Measurements from ENCODE around the gene TNFSF4.

Gene TNFSF4

DNA sequence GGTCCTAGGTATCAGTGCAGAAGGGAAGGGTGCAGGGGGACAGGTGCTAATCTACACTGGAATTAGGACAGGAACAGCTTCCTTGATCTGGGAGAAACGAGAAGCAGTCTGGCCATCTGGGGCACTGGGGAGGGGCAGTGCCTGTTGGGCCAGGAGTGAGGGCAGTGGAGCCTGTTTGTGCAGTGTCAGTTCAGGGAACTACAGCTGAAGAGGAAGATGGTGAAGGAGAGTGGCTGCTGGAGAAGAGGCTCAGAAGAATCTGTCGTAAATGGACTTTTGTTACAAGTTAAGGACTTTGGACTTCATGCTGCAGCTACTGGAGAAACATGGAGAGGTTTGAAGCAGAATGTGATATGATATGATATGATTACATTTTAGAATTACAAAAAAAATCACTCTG, 3.2 kb upstream of the TNFSF4 start:
- DNase-seq, result no peak

DNA sequence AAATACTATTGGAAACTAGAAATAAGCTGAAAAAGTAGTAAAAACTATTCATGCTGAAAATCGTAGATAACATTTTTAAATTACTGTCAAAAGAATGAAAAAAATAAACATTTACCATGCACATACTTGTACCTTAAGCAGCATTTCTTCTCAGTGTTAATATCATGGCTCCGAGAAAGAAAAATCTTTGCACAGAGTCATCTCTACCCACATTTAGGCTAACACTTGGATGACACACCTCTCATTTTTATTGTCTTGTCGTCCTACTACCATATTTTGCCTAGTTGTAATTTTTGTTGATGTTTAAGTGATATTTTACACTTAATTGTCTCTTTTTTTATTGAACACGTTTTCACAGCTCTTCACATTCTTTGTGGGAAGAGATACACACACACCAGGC, 1.7 kb upstream of the TNFSF4 start:
- no peak for DNase-seq

GRCh38 chr1:173208146-173208545, 1.0 kb upstream of the TNFSF4 start:
- no peak for DNase-seq

DNA sequence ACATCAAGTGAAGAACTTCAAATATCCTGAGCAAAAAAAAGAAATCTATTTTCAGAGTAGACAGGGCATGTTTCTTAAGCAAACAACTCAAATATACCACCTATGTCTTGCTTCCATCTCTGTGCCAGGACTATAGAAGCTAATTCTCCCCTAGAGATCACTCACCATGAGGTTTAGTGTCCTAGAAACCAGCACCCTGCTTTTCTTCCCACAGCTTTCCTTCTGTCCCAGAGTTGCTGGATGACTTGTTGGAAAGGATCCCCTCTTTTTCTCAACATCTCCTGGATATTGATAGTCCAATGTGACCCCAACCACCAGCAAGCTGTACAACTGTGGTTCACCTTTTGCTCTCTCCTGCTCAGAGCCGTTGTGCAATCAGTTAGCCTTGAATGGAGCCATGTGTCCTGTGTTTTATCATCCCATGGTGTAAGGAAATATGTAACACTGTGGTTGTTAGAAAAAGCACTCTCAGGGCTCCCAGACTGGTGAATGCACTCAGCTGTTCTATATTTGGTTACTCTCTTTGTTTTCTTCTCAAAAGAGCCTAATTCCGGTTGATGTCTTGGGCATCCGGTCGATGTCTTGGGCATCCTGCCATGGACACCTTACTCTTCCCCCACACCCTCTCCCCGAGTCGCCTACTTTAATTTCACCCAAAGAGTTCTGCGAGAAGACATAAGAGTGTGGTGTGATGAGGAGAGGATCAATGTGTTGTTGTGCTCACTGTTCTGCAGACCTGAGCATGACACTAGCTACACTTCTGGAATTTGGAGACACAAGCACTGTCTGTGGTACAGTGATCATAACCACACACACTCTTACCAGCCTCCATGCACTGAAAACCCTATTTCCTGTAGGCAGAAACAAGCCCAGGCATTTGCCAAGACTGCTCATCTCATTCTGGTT, 1.7 kb downstream of the TNFSF4 start:
- DNase-seq, result no peak

DNA sequence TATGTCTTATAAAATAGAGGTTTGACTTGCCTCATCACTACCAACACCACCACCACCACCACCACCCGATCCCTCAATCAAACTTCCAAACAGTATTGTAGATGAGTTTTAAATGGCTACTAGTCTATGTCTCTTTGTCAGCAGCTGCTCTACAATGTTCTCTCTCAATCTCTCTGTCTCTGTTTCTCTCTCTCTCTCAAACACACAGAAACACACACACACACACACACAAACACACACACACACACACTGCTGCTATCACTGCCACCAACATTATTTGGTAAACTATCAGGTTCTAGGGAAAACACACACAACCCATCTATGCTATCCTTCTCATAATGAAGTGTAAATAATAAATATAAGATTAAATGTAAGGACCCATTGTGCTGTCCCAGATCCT, 2.4 kb downstream of the TNFSF4 start:
- DNase-seq, result no peak

DNA sequence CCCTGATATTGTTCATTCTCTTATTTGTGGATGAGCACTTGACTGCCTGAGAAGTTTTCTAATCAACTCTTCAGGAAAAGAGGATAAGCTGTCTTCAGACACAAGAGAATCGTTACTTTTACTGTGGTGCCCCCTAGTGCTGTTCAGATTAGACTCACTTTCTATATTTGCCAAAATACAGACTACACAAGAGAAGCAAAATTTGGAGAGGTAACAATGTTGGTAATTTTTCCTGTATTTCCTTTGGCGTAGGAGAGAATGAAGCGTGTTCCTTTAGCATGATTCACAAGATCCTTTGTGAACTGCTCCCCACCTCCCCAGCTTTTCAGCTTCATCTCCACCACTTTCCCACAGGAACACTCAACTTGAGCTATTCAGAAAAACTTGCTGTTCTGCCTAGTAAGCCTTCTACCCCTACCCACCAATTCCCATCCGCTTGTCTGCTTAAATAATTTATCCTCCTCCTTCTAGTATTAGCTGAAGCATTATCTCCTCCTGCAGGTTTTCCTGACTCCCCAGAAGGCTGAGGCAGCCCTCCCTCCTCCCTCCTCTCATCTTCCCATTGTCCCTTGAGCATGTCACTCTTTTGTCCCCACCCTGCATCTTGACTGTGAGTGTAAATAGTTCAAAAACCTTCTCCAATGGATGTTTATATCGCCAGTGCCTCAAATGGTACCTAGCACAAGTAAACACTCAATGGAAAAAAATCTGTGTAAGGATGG, 4.5 kb downstream of the TNFSF4 start:
- DNase-seq, result peak; percentile 4

GRCh38 chr1:173201969-173202368, 5.2 kb downstream of the TNFSF4 start:
- DNase-seq, result no peak

GRCh38 chr1:173195596-173196088, 11.5 kb downstream of the TNFSF4 start:
- DNase-seq, result no peak

DNA sequence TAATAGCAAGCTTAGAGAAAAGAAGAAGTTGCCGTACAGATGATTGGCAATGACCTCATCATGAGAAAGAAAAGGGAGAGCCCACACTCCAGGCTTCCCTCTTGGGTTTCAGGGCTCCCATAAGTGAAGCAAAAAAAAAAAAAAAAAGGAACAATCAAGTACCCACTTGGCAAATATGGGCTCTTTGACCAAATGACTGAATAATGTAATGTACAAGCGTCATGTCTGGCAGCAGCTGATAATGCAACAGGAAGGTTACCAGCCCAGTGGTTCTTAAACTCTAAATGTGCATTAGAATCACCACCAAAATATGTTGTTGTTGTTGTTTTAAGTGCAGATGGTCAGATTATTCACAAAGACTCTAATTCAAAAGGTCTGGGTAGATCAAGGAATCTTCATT, 13.5 kb downstream of the TNFSF4 start:
- DNase-seq, result no peak

GRCh38 chr1:173191011-173191705, 16.0 kb downstream of the TNFSF4 start:
- DNase-seq, result no peak

DNA sequence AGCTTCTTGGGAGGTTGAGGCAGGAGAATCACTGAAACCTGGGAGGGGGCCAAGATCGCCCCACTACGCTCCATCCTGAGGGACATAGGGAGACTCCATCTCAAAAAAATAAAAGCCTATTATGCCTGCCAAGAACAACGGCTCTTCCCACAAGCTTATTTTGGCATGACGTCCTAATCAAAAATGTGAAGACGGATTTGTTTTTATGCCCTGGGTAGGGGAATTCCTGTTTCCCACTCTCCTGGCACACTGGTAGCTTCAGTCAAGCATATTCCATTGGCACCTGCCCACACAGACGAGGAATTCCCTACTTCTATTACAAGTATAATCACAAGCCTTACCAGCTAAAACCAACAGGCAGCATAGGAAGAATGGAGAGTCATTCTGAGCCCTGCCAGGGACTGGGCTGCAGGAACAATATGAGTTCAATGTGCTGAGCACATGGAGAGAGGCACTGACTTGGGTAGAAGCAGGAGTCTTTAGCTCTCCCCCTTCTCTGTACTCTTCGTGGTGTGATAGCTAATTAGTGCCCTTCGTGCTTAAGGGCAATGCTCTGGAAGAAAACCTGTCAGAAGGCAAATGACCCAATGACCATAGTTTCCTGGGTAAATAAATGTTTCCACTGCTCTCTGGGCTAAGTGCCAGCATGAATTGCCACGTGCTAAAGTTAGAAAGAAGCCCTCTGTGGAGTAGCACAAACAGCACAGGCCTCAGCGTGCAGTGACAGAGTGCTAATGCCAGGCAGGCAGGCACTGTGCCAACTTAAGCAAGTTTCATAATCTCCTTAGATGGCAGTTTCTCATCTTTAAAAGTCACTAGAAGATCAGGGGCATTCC, 16.8 kb downstream of the TNFSF4 start:
- no peak for DNase-seq

GRCh38 chr1:173187671-173188237, 19.4 kb downstream of the TNFSF4 start:
- DNase-seq, result no peak

DNA sequence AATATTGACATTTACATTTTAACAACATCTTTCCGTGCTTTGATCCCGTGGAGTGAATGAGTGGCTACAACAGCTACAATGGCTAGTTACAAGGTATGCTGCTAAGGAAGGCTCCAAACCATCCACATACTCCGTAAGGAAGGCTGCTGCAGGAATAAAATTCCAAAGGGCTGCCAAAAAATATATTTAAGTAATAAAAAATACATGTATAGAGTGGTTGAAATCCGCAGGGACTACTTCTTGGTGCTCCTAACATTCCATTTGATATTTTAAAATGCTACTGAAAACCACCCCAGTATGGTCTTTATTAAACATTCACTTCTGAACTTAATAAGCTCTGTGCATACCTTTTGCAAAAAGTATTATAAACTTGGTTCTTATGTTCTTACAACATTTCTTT, 25.3 kb downstream of the TNFSF4 start:
- DNase-seq, result no peak

DNA sequence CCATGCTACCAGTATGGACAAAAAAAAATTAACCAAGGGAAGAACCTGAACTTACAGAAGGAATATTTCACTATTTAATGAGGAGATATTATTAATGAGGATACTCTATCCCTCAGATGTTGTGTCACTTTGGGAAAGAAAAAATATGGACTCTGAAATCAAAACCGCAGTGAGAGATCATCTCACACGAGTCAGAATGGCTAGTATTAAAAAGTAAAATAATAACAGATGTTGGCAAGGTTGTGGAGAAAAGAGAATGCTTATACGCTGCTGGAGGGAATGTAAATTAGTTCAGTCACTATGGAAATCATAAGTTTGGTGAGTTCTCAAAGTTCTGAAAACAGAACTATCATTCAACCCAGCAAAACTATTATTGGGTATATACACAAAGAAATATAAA, 30.9 kb downstream of the TNFSF4 start:
- DNase-seq, result no peak

- no peak for DNase-seq
Observed at GRCh38 chr1:173175514-173176145, 31.5 kb downstream of the TNFSF4 start.

GRCh38 chr1:173173388-173173787, 33.7 kb downstream of the TNFSF4 start:
- no peak for DNase-seq

DNA sequence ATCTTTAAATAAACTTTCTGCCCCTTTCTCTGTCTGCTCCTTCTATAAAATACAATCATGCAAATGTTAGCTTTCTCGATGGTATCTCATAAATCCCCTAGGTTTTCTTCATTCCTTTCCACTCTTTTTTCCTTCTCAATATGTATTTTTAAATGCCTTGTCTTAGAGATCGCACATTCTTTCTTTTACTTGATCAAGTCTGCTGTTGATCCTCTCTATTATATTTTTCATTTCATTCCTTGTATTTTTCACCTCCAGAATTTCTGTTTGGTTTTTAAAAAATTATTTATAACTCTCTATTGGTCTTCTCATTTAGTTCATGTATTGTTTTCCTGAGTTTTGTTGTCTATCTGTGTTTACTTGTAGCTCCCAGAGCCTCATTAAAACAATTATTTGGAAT, 36.0 kb downstream of the TNFSF4 start:
- no peak for DNase-seq

GRCh38 chr1:173168941-173169340, 38.2 kb downstream of the TNFSF4 start:
- no peak for DNase-seq

GRCh38 chr1:173164686-173165085, 42.4 kb downstream of the TNFSF4 start:
- DNase-seq, result no peak

DNA sequence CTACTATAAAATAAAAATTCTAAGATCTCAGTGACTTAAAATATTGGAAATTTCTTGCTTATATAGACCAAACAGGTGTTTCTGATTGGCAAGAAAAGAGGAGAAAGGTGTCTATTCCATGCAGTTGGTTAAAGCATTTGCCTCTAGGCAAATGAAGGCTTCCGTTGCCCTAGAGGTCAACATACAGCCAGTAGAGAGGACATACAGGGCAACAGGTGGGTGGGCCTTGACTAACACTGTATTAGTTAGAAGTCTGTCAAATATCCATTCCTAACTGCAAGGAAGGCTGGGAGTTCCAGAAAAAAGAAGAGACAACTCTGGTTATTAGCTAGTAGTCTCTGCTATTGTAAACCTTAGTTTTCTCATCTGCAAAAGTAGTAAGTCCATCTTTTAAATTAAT, 43.0 kb downstream of the TNFSF4 start:
- DNase-seq, result no peak

- DNase-seq, result no peak
Observed at GRCh38 chr1:173163222-173163621, 43.9 kb downstream of the TNFSF4 start.

DNA sequence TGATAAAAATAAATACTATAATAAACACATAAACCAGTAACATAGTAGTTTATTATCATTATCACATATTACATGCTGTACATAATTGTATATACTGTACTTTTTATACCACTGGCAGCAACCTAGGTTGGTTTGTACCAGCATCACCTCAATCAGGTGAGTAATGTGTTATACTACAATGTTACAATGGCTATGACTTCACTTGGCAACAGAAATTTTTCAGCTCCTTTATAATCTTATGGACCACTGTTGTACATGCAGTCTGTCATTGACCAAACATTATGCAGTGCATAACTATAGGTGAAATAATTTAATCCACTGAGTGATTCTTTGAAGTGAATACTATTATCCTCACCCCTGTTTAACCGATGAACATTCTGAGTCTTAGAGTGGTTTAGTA, 44.5 kb downstream of the TNFSF4 start:
- no peak for DNase-seq
